Uterus (tissue), 2 donors: ENCODE measurements around the gene CLEC14A.

ENCODE experiments used
- POLR2A ChIP-seq, 2 donors: fragments of 450-650 bp; IDR thresholded peaks; one replicate each; pipeline ENCODE4 v1.6.1; 2016; ENCODE audit warnings: antibody characterized with exemption in 2 of 2, mild to moderate bottlenecking in 1 of 2, moderate library complexity in 1 of 2
- TF ChIP-seq, protein P1 (sequence below), 4 experiments: fragments of 200-600 bp in 2 of 4; fragments of 450-650 bp in 2 of 4; sonication (generic) in 2 of 4; IDR thresholded peaks; one replicate each; pipeline ENCODE4 v1.5.1; 2016 to 2019; ENCODE audit warnings: antibody characterized with exemption in 4 of 4, mild to moderate bottlenecking in 2 of 4, moderate library complexity in 1 of 4

DNA sequence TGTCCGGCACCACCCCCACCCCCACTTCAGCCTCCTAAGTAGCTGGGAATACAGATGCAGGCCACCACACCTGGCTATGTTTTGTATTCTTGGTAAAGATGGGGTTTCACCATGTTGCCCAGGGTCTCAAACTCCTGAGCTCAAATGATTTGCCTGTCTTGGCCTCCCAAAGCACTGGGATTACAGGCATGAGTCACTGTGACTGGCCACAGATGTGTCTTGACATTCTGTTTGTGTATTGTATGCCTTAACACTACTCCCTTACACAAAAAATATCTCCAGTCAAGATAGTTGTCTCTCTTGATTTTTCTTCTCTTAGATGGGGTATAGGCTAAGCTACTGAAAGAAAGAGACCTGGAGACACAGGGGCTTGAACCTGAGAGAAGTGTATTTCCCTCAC is 17.6 kb downstream of the CLEC14A start:
- TF ChIP-seq, protein P1, sequence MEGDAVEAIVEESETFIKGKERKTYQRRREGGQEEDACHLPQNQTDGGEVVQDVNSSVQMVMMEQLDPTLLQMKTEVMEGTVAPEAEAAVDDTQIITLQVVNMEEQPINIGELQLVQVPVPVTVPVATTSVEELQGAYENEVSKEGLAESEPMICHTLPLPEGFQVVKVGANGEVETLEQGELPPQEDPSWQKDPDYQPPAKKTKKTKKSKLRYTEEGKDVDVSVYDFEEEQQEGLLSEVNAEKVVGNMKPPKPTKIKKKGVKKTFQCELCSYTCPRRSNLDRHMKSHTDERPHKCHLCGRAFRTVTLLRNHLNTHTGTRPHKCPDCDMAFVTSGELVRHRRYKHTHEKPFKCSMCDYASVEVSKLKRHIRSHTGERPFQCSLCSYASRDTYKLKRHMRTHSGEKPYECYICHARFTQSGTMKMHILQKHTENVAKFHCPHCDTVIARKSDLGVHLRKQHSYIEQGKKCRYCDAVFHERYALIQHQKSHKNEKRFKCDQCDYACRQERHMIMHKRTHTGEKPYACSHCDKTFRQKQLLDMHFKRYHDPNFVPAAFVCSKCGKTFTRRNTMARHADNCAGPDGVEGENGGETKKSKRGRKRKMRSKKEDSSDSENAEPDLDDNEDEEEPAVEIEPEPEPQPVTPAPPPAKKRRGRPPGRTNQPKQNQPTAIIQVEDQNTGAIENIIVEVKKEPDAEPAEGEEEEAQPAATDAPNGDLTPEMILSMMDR (IDR thresholded peaks at IDR 0.05) = no peak
- TF ChIP-seq POLR2A (IDR thresholded peaks at IDR 0.05) = no peak
